ENCODE results near the gene FAM168A. TPM values are rescaled to one million over a fixed set of nuclear protein-coding genes. Genes with fewer than 3 reads are reported as not detected.

The FAM168A gene
- total and polyA plus RNA-seq, 2 donors from 2014 or later, result 8.9 to 38.1 TPM

- Histone ChIP-seq H3K9me3 (ENCODE audit: control insufficient read depth in 2 of 3, insufficient read depth in 1 of 3, low read length in 3 of 3) (no peaks in the 10 kb centered on the region), H3K36me3 (ENCODE audit: control insufficient read depth in 2 of 3, insufficient read depth in 3 of 3, low read length in 3 of 3) (no peaks in the 10 kb centered on the region), H3K4me3 (ENCODE audit: low read length in 3 of 3) (no peak overlapping the region), H3K4me1 (ENCODE audit: control insufficient read depth in 2 of 3, insufficient read depth in 2 of 3, low read depth in 1 of 3, low read length in 3 of 3) (peaks cover 0 to 10% (median 0%) of the 10 kb centered on the region in 3 donors), H3K27me3 (ENCODE audit: control insufficient read depth, insufficient read depth, low read length) (no peaks in the 10 kb centered on the region), H3K27ac (ENCODE audit: low read depth in 2 of 2, low read length in 2 of 2) (no peak overlapping the region), H3K9ac (ENCODE audit: low read length in 3 of 3) (no peak overlapping the region)
- FAIRE-seq, result no peak
- no peak for DNase-seq
- TF ChIP-seq, protein P1, sequence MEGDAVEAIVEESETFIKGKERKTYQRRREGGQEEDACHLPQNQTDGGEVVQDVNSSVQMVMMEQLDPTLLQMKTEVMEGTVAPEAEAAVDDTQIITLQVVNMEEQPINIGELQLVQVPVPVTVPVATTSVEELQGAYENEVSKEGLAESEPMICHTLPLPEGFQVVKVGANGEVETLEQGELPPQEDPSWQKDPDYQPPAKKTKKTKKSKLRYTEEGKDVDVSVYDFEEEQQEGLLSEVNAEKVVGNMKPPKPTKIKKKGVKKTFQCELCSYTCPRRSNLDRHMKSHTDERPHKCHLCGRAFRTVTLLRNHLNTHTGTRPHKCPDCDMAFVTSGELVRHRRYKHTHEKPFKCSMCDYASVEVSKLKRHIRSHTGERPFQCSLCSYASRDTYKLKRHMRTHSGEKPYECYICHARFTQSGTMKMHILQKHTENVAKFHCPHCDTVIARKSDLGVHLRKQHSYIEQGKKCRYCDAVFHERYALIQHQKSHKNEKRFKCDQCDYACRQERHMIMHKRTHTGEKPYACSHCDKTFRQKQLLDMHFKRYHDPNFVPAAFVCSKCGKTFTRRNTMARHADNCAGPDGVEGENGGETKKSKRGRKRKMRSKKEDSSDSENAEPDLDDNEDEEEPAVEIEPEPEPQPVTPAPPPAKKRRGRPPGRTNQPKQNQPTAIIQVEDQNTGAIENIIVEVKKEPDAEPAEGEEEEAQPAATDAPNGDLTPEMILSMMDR (IDR thresholded peaks at IDR 0.05; ENCODE audit: borderline replicate concordance, extremely low read depth, insufficient read depth), result no peak
- intact Hi-C loops (cut with DNase I), result no loop called here
Measured at GRCh38 chr11:73524774-73525173, 73.1 kb downstream of the FAM168A start.

- H3K4me1 ChIP-seq (ENCODE audit: control insufficient read depth in 2 of 3, insufficient read depth in 2 of 3, low read depth in 1 of 3, low read length in 3 of 3), result no peaks in the 10 kb centered on the region
- no peak overlapping the region for H3K27ac ChIP-seq (ENCODE audit: low read depth in 2 of 2, low read length in 2 of 2)
- TF ChIP-seq, protein P1 (IDR thresholded peaks at IDR 0.05; ENCODE audit: borderline replicate concordance, extremely low read depth, insufficient read depth), result no peak
- FAIRE-seq (no peak), DNase-seq (peak in 2 of 5 donors; percentile 52 to 54)
- no peak overlapping the region for H3K4me3 ChIP-seq (ENCODE audit: low read length in 3 of 3)
- H3K27me3 ChIP-seq (ENCODE audit: control insufficient read depth, insufficient read depth, low read length), result no peaks in the 10 kb centered on the region
- H3K9me3 ChIP-seq (ENCODE audit: control insufficient read depth in 2 of 3, insufficient read depth in 1 of 3, low read length in 3 of 3), result no peaks in the 10 kb centered on the region
- no peaks in the 10 kb centered on the region for H3K36me3 ChIP-seq (ENCODE audit: control insufficient read depth in 2 of 3, insufficient read depth in 3 of 3, low read length in 3 of 3)
- intact Hi-C loops (cut with DNase I), result no loop called here
- no peak overlapping the region for H3K9ac ChIP-seq (ENCODE audit: low read length in 3 of 3)
Measured at GRCh38 chr11:73521621-73522020, 76.3 kb downstream of the FAM168A start.

- Histone ChIP-seq H3K27ac (ENCODE audit: low read depth in 2 of 2, low read length in 2 of 2) (no peak overlapping the region), H3K4me1 (ENCODE audit: control insufficient read depth in 2 of 3, insufficient read depth in 2 of 3, low read depth in 1 of 3, low read length in 3 of 3) (no peaks in the 10 kb centered on the region), H3K4me3 (ENCODE audit: low read length in 3 of 3) (no peak overlapping the region), H3K9ac (ENCODE audit: low read length in 3 of 3) (no peak overlapping the region), H3K9me3 (ENCODE audit: control insufficient read depth in 2 of 3, insufficient read depth in 1 of 3, low read length in 3 of 3) (no peaks in the 10 kb centered on the region), H3K36me3 (ENCODE audit: control insufficient read depth in 2 of 3, insufficient read depth in 3 of 3, low read length in 3 of 3) (no peaks in the 10 kb centered on the region), H3K27me3 (ENCODE audit: control insufficient read depth, insufficient read depth, low read length) (no peaks in the 10 kb centered on the region)
- intact Hi-C loops (cut with DNase I), result no loop called here
- FAIRE-seq (no peak), DNase-seq (peak in 1 of 5 donors; percentile 55)
- TF ChIP-seq, protein P1 (IDR thresholded peaks at IDR 0.05; ENCODE audit: borderline replicate concordance, extremely low read depth, insufficient read depth), result no peak
Measured at GRCh38 chr11:73520353-73521061, 77.4 kb downstream of the FAM168A start.

Measured in kidney (tissue), 14 donors.